Activated CD8-positive, alpha-beta memory T cell treated with anti-CD3 and anti-CD28 coated beads, Interleukin-2, amount 50 U/mL, for 1 hour (primary cell): ENCODE results near the gene ADISSP.
A peak's percentile ranks its signal among the peaks of the same experiment; 100 is the strongest.
"Not testable (repeated sequence)": the region's sequence is repeated elsewhere in the genome, so short reads cannot be mapped to it uniquely, and the experiment has no call there.

Experiments used
- DNase-seq: peaks from one replicate; pipeline ENCODE4 v3.0.0-alpha.2; 2020; ENCODE audit errors: extremely low read depth

The ADISSP gene

GRCh38 chr20:3797592-3798372 is 30.2 kb upstream of the ADISSP start:
- no peak for DNase-seq

- no peak for DNase-seq
Observed at GRCh38 chr20:3797226-3797545, 29.6 kb upstream of the ADISSP start.

- DNase-seq = no peak
Observed at GRCh38 chr20:3796477-3797225, 29.1 kb upstream of the ADISSP start.

GRCh38 chr20:3795511-3796468 is 28.2 kb upstream of the ADISSP start, which contains the start of gene CDC25B:
Gene CDC25B, plus strand, starts transcription at chr20:3796310. Its CDS starts 222 bp downstream, at chr20:3796532.
- peak; percentile 74 for DNase-seq

- no peak for DNase-seq
Observed at GRCh38 chr20:3794701-3795420, 27.3 kb upstream of the ADISSP start.

- not testable (repeated sequence) for DNase-seq
Observed at GRCh38 chr20:3794168-3794567, 26.6 kb upstream of the ADISSP start.

- DNase-seq = not testable (repeated sequence)
Observed at GRCh38 chr20:3789201-3789600, 21.6 kb upstream of the ADISSP start.

GRCh38 chr20:3788685-3789155 is 21.2 kb upstream of the ADISSP start:
- no peak for DNase-seq

- DNase-seq = no peak
Observed at GRCh38 chr20:3787324-3788014, 19.9 kb upstream of the ADISSP start.

GRCh38 chr20:3786665-3787323 is 19.2 kb upstream of the ADISSP start, which contains the start of gene CENPB:
Gene CENPB, minus strand, starts transcription at chr20:3786740. Its CDS starts 257 bp downstream, at chr20:3786483.
- DNase-seq = no peak

- no peak for DNase-seq
Observed at GRCh38 chr20:3786126-3786484, 18.6 kb upstream of the ADISSP start.

- DNase-seq = no peak
Observed at GRCh38 chr20:3785240-3786125, 17.9 kb upstream of the ADISSP start.

GRCh38 chr20:3784863-3785239 is 17.3 kb upstream of the ADISSP start:
- no peak for DNase-seq

GRCh38 chr20:3784216-3784853 is 16.8 kb upstream of the ADISSP start:
- no peak for DNase-seq

- no peak for DNase-seq
Observed at GRCh38 chr20:3783511-3784195, 16.1 kb upstream of the ADISSP start.

- DNase-seq = no peak
Observed at GRCh38 chr20:3783068-3783489, 15.5 kb upstream of the ADISSP start.

GRCh38 chr20:3782597-3782996 is 15.0 kb upstream of the ADISSP start:
- no peak for DNase-seq
